PFSK-1 (cell line): Measurements from ENCODE around the gene ARL6IP6.

Source experiments
- POLR2AphosphoS5 ChIP-seq: IDR thresholded peaks from 2 replicates; pipeline ENCODE4 v1.6.1; 2012; ENCODE audit warnings: low read depth, mild to moderate bottlenecking, control low read depth, low read length, moderate library complexity
- REST ChIP-seq, 2 experiments: IDR thresholded peaks; 2 replicates each; pipeline versions ENCODE4 v1.6.1 to v1.8.0; 2011 to 2012; ENCODE audit warnings: low read depth in 2 of 2, low read length in 2 of 2, control low read depth in 1 of 2, inconsistent platforms in 1 of 2, mild to moderate bottlenecking in 1 of 2, moderate library complexity in 1 of 2; ENCODE audit not compliant: insufficient read depth in 1 of 2
- SIN3A ChIP-seq: IDR thresholded peaks from 2 replicates; pipeline ENCODE4 v1.6.1; 2012; ENCODE audit warnings: mild to moderate bottlenecking, low read length, moderate library complexity, borderline replicate concordance; ENCODE audit not compliant: insufficient read depth
- TAF1 ChIP-seq: IDR thresholded peaks from 2 replicates; pipeline ENCODE4 v1.6.1; 2012; ENCODE audit warnings: low read length, control low read depth, borderline replicate concordance; ENCODE audit not compliant: insufficient read depth

DNA sequence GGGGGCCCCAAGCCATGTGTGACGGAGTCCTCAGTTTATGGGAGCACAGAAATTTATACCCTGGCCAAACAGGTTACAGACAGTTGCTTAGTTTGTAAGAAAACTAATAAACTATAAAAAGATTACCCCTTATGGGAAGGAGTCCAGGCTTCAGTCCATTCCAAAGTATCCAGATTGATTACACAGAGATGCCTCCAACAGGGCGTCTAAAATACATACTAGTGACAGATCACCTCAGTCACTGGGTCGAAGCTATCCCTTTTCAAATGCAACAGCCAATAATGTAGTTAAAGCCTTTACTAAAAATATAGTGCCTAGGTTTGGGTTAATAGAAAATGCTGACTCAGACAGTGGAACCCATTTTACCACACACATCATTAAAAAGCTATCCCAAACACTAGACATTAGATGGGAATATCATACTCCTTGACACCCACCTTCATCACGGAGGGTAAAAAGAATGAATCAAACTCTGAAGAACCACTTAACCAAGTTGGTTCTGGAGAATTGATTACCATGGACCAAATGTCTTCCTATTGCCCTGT lies 11.9 kb upstream of the ARL6IP6 start:
- no peak for TF ChIP-seq TAF1
- no peak for TF ChIP-seq POLR2AphosphoS5
- no peak for TF ChIP-seq SIN3A
- TF ChIP-seq REST (IDR thresholded peaks at IDR 0.05; ENCODE audit: insufficient read depth in 1 of 2, low read depth in 2 of 2, low read length in 2 of 2) = no peak
